ENCODE measurements around the gene SPDYE3.
A peak's percentile ranks its signal among the peaks of the same experiment; 100 is the strongest.

The SPDYE3 gene

DNA sequence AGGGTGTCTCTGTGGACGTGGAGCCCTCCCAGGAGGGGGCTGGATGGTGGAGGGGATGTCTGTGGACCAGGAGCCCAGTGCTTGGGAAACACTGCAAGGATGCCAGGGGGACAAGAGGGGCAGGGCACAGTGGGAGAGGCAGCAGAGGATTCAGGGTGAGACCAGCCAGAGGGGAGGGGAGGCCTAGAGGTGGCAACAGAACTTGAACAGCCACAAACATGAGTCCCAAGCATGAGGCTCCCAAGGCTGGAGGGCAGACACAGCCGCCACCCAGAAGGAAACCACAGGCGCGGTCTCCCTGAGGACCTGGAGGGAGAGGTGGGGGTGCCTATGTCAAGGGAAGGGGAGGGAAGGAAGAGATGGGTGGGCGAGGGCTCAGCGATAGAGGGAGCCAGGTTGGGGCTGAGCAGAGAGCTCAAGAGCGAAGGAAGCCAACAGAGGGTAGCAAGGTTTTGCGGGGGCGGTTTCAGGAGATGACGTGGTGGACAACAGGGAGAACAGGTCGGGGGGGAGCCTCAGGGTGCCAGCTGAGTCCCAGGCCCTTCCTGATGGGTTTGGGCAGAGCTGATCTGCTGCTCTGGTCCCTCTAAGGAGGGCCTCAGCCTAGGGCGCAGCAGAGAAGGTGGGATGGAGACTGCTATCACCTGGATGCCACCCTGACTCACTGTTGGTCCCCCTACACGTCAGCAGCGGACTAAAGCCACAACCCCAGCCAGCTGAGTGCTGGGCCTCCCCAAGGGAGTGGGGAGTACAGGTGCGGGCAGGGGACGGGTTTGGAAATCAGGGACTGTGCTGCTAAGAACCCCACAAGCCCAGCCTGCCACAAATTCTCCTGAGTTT, 59.1 kb downstream of the SPDYE3 start:
- Histone ChIP-seq H3K36me3 (peaks cover 19% of the 10 kb centered on the region), H3K27me3 (no peaks in the 10 kb centered on the region), H3K27ac (peak overlapping the region; percentile 100), H3K4me3 (ENCODE audit: low read depth in 1 of 2, low read length in 1 of 2) (peak overlapping the region in 1 of 2 experiments; percentile 10), H3K9me3 (no peaks in the 10 kb centered on the region), H3K4me1 (ENCODE audit: control insufficient read depth in 1 of 2, insufficient read depth in 1 of 2, low read depth in 1 of 2, low read length in 1 of 2) (peaks cover 72 to 73% of the 10 kb centered on the region in 2 experiments)
- TF ChIP-seq, protein P1, sequence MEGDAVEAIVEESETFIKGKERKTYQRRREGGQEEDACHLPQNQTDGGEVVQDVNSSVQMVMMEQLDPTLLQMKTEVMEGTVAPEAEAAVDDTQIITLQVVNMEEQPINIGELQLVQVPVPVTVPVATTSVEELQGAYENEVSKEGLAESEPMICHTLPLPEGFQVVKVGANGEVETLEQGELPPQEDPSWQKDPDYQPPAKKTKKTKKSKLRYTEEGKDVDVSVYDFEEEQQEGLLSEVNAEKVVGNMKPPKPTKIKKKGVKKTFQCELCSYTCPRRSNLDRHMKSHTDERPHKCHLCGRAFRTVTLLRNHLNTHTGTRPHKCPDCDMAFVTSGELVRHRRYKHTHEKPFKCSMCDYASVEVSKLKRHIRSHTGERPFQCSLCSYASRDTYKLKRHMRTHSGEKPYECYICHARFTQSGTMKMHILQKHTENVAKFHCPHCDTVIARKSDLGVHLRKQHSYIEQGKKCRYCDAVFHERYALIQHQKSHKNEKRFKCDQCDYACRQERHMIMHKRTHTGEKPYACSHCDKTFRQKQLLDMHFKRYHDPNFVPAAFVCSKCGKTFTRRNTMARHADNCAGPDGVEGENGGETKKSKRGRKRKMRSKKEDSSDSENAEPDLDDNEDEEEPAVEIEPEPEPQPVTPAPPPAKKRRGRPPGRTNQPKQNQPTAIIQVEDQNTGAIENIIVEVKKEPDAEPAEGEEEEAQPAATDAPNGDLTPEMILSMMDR (IDR thresholded peaks at IDR 0.05): no peak

DNA sequence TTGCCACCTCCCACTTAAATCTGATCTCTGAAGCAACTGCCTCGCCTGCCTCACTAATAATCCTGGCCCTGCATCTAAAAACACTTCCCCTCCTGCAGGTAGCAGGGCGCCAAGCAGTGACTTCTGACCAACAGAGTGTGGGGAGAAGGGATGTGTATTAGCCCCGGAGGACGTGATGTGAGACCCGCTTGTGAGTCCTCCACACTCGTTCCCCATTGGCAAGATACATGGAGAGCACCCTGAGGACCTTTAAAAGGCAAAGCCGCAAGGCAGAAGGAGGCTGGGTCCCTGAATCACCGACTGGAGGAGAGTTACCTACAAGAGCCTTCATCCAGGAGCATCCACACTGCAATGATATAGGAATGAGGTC, 59.7 kb downstream of the SPDYE3 start:
- TF ChIP-seq, protein P1 (IDR thresholded peaks at IDR 0.05): no peak
- Histone ChIP-seq H3K27me3 (no peaks in the 10 kb centered on the region), H3K4me3 (ENCODE audit: low read depth in 1 of 2, low read length in 1 of 2) (peak overlapping the region in 1 of 2 experiments; percentile 56), H3K9me3 (no peaks in the 10 kb centered on the region), H3K27ac (peak overlapping the region; percentile 100), H3K36me3 (peaks cover 13% of the 10 kb centered on the region), H3K4me1 (ENCODE audit: control insufficient read depth in 1 of 2, insufficient read depth in 1 of 2, low read depth in 1 of 2, low read length in 1 of 2) (peaks cover 77 to 79% of the 10 kb centered on the region in 2 experiments)

DNA sequence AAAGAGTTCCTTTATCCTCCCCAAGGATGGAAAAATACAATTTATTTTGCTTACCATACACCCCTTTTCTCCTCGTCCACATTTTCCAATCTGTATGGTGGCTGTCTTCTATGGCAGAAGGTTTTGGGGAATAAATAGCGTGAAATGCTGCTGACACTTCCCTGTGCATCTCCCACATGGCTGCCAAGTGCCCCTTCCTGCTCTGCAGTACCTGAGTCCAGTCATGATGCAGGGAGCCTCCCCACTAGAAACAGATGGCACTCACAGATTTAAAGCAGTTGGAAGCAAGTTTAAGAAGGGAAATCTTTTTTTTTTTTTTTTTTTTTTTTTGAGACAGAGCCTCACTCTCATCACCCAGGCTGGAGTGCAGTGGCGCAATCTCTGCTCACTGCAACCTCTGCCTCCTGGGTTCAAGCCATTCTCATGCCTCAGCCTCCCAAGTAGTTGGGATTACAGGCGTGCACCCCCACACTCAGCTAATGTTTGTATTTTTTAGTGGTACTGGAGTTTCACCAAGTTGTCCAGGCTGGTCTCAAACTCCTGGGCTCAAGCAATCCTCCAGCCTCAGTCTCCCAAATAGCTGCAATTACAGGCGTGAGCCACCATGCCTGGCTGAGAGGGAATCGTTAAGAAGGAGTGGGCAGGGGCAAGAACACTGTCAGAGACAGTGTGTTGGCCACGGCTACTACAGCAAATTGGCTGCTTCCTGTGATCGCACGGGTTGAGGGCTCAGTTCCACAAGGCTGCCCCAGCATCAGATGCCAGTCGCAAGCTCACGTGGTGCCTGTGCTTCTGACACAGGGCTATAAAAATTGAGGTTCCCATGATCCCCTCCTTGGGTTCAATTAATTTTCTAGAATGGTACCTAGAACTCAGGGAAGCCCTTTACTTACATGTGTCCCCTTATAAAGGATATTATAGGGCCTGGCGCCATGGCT, 60.4 kb downstream of the SPDYE3 start:
- Histone ChIP-seq H3K27me3 (no peaks in the 10 kb centered on the region), H3K4me1 (ENCODE audit: control insufficient read depth in 1 of 2, insufficient read depth in 1 of 2, low read depth in 1 of 2, low read length in 1 of 2) (peaks cover 84 to 86% of the 10 kb centered on the region in 2 experiments), H3K27ac (peak overlapping the region; percentile 100), H3K9me3 (no peaks in the 10 kb centered on the region), H3K36me3 (peaks cover 6% of the 10 kb centered on the region), H3K4me3 (ENCODE audit: low read depth in 1 of 2, low read length in 1 of 2) (peak overlapping the region; percentile 25 to 56)
- TF ChIP-seq, protein P1 (IDR thresholded peaks at IDR 0.05): no peak

DNA sequence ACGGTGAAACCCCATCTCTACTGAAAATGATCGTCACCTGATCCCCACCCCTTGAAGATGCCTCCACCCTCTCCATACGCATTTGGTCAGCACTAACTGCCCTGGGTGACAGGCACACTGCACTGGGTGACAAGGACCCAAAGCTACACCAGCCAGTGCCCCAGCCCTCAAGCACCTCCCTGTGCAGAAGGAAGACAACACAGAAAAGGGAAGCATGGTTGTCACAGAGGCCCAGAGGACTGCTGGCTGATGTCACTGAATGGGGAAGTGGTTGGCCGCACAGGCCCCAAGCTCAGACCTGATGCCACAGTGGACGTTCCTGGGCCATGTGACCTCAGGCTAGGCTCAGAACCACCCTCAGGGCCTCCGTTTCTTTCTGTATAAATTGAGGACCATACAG, 61.6 kb downstream of the SPDYE3 start:
- Histone ChIP-seq H3K36me3 (peaks cover 1% of the 10 kb centered on the region), H3K27me3 (no peaks in the 10 kb centered on the region), H3K27ac (peak overlapping the region; percentile 100), H3K4me3 (ENCODE audit: low read depth in 1 of 2, low read length in 1 of 2) (peak overlapping the region; percentile 44 to 56), H3K4me1 (ENCODE audit: control insufficient read depth in 1 of 2, insufficient read depth in 1 of 2, low read depth in 1 of 2, low read length in 1 of 2) (peaks cover 93 to 96% of the 10 kb centered on the region in 2 experiments), H3K9me3 (no peaks in the 10 kb centered on the region)
- TF ChIP-seq, protein P1 (IDR thresholded peaks at IDR 0.05): peak; percentile 42

DNA sequence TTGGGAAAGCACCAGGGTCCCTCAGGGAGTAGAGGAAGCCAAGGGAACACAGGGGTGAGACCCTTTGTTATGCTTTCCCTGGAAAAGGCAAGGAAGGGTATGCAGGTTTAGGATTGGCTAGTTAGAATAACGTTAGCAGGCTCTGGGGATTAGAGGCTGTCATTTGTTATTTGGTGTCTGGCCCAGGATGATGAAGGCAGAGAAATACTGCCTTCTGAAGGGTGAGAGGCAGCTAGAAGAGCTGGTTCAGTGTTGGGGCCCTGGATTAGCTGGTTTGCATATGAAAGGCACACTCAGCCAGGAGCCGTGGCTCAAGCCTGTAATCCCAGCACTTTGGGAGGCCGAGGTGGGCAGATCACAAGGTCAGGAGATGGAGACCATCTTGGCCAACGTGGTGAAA, 62.8 kb downstream of the SPDYE3 start:
- Histone ChIP-seq H3K9me3 (no peaks in the 10 kb centered on the region), H3K4me3 (ENCODE audit: low read depth in 1 of 2, low read length in 1 of 2) (peak overlapping the region in 1 of 2 experiments; percentile 46), H3K36me3 (peaks cover 12% of the 10 kb centered on the region), H3K27ac (peak overlapping the region; percentile 100), H3K27me3 (no peaks in the 10 kb centered on the region), H3K4me1 (ENCODE audit: control insufficient read depth in 1 of 2, insufficient read depth in 1 of 2, low read depth in 1 of 2, low read length in 1 of 2) (peaks cover 90 to 100% of the 10 kb centered on the region in 2 experiments)
- TF ChIP-seq, protein P1 (IDR thresholded peaks at IDR 0.05): no peak
